G401 (cell line): ENCODE data around the gene PAH. TPM values are rescaled to one million over a fixed set of nuclear protein-coding genes. Genes with fewer than 3 reads are reported as not detected.
A peak's percentile ranks its signal among the peaks of the same experiment; 100 is the strongest.

Experiments used
- DNase-seq: peaks from one replicate; pipeline ENCODE4 v3.0.0-alpha.2; 2015; ENCODE audit warnings: low spot score
- in situ Hi-C: cut with HindIII; loops from 2 replicates; pipeline ENCODE4 v1.10.0; 2016; ENCODE audit warnings: low sequenced_read_pairs, mixed read lengths
- total RNA-seq: library from RNA; depleted of rRNA; stranded (reverse); fragments of >200 nt; shearing (Covaris generic); gene quantifications from 2 replicates; pipeline ENCODE4 v1.2.3, GENCODE V29; 2014; rRNA removed

The PAH gene
- not detected in 2 replicates for total RNA-seq

- in situ Hi-C loops = no loop called here
- no peak for DNase-seq
These were observed at the start of gene PAH for GRCh38 chr12:102917026-102917787. PAH (minus strand) TSS chr12:102917244; CDS start chr12:102917130, 114 bp downstream.

- no peak for DNase-seq
- in situ Hi-C loops = no loop called here
These were observed 49.3 kb upstream of the PAH start for GRCh38 chr12:102966200-102966863.

- in situ Hi-C loops = no loop called here
- DNase-seq = peak; percentile 22
These were observed 48.5 kb upstream of the PAH start for GRCh38 chr12:102965281-102966155.

- in situ Hi-C loops = no loop called here
- DNase-seq = no peak
These were observed 47.8 kb upstream of the PAH start for GRCh38 chr12:102964872-102965271.

- in situ Hi-C loops = no loop called here
These were observed 46.8 kb upstream of the PAH start for GRCh38 chr12:102963796-102964195.

GRCh38 chr12:102962986-102963385 is 45.9 kb upstream of the PAH start:
- in situ Hi-C loops = no loop called here
- no peak for DNase-seq

More at GRCh38 chr12:102963796-102964195, 46.8 kb upstream of the PAH start:
- no peak for DNase-seq

- DNase-seq = no peak
- in situ Hi-C loops = no loop called here
These were observed 45.5 kb upstream of the PAH start for GRCh38 chr12:102962532-102962931.

GRCh38 chr12:102961466-102961855 is 44.4 kb upstream of the PAH start:
- in situ Hi-C loops = no loop called here
- no peak for DNase-seq

- in situ Hi-C loops = no loop called here
- DNase-seq = peak; percentile 23
These were observed 43.9 kb upstream of the PAH start for GRCh38 chr12:102960766-102961465.

- DNase-seq = no peak
- in situ Hi-C loops = no loop called here
These were observed 42.3 kb upstream of the PAH start for GRCh38 chr12:102959391-102959790.

- no peak for DNase-seq
- in situ Hi-C loops = no loop called here
These were observed 41.8 kb upstream of the PAH start for GRCh38 chr12:102958830-102959176.

- DNase-seq = no peak
- in situ Hi-C loops = no loop called here
These were observed 41.2 kb upstream of the PAH start for GRCh38 chr12:102958073-102958829.

- DNase-seq = no peak
- in situ Hi-C loops = no loop called here
These were observed 40.5 kb upstream of the PAH start, which contains the start of gene ASCL1 for GRCh38 chr12:102957339-102958050. ASCL1 (plus strand) TSS chr12:102957674; CDS start chr12:102958245, 571 bp downstream.

GRCh38 chr12:102956738-102957327 is 39.8 kb upstream of the PAH start:
- no peak for DNase-seq
- in situ Hi-C loops = no loop called here

GRCh38 chr12:102955926-102956737 is 39.1 kb upstream of the PAH start:
- in situ Hi-C loops = no loop called here
- peak; percentile 23 for DNase-seq

- in situ Hi-C loops = no loop called here
These were observed 37.1 kb upstream of the PAH start for GRCh38 chr12:102954134-102954533.

GRCh38 chr12:102953221-102953620 is 36.2 kb upstream of the PAH start:
- no peak for DNase-seq
- in situ Hi-C loops = no loop called here

More at GRCh38 chr12:102954134-102954533, 37.1 kb upstream of the PAH start:
- DNase-seq = peak; percentile 2
